SK-N-SH treated with all-trans-retinoic acid at 6 μM for 48 hours (cell line): ENCODE measurements around the gene KLHL14.
A peak's percentile ranks its signal among the peaks of the same experiment; 100 is the strongest.

Source experiments
- ATAC-seq: fragments of 200-7000 bp; cut with Tn5 transposase; 3 replicates; pipeline ENCODE4 v1.9.1; 2020; ENCODE audit warnings: mild to moderate bottlenecking, moderate library complexity
- ARNTL ChIP-seq: fragments of 450-650 bp; formaldehyde crosslinking; IDR thresholded peaks from 2 replicates; pipeline ENCODE4 v1.5.0; 2020; ENCODE audit warnings: low read depth, mild to moderate bottlenecking, moderate library complexity, borderline replicate concordance
- CREB5 ChIP-seq: fragments of 250-450 bp; sonication (Bioruptor Pico); IDR thresholded peaks from 2 replicates; pipeline ENCODE4 v1.5.1; 2020; ENCODE audit warnings: low read depth, mild to moderate bottlenecking, moderate library complexity
- CSDC2 ChIP-seq: fragments of 250-450 bp; sonication (Bioruptor Pico); IDR thresholded peaks from 2 replicates; pipeline ENCODE4 v1.5.0; 2020; ENCODE audit warnings: mild to moderate bottlenecking, moderate library complexity
- CSRNP3 ChIP-seq: fragments of 250-450 bp; sonication (Bioruptor Pico); IDR thresholded peaks from 2 replicates; pipeline ENCODE4 v1.5.1; 2021; ENCODE audit warnings: mild to moderate bottlenecking, moderate library complexity
- ESRRG ChIP-seq: fragments of 250-450 bp; sonication (Bioruptor Pico); IDR thresholded peaks from 2 replicates; pipeline ENCODE4 v1.6.1; 2021; ENCODE audit warnings: mild to moderate bottlenecking
- GLIS3 ChIP-seq: fragments of 250-450 bp; sonication (Bioruptor Pico); IDR thresholded peaks from 2 replicates; pipeline ENCODE4 v1.5.0; 2020; ENCODE audit warnings: mild to moderate bottlenecking, moderate library complexity
- ISL1 ChIP-seq: fragments of 250-450 bp; sonication (Bioruptor Pico); IDR thresholded peaks from 2 replicates; pipeline ENCODE4 v2.1.2; 2022; ENCODE audit warnings: mild to moderate bottlenecking, moderate library complexity
- PPARA ChIP-seq: fragments of 250-450 bp; sonication (Bioruptor Pico); IDR thresholded peaks from 2 replicates; pipeline ENCODE4 v1.5.0; 2020; ENCODE audit warnings: mild to moderate bottlenecking, borderline replicate concordance
- RARB ChIP-seq: fragments of 250-450 bp; sonication (Bioruptor Pico); IDR thresholded peaks from 2 replicates; pipeline ENCODE4 v1.8.0; 2021; ENCODE audit warnings: mild to moderate bottlenecking, moderate library complexity
- SNAI2 ChIP-seq: fragments of 250-450 bp; sonication (Bioruptor Pico); IDR thresholded peaks from 2 replicates; pipeline ENCODE4 v1.5.0; 2020; ENCODE audit warnings: mild to moderate bottlenecking, moderate library complexity
- TCF4 ChIP-seq: fragments of 250-450 bp; sonication (Bioruptor Pico); IDR thresholded peaks from 2 replicates; pipeline ENCODE4 v1.8.0; 2021; ENCODE audit warnings: mild to moderate bottlenecking, moderate library complexity, borderline replicate concordance
- TOX ChIP-seq: fragments of 250-450 bp; sonication (Bioruptor Pico); IDR thresholded peaks from 2 replicates; pipeline ENCODE4 v1.8.0; 2021; ENCODE audit warnings: mild to moderate bottlenecking, moderate library complexity, borderline replicate concordance
- ZC3H10 ChIP-seq: fragments of 250-450 bp; sonication (Bioruptor Pico); IDR thresholded peaks from 2 replicates; pipeline ENCODE4 v1.5.1; 2021; ENCODE audit warnings: mild to moderate bottlenecking, moderate library complexity
- ZFP3 ChIP-seq: fragments of 250-450 bp; sonication (Bioruptor Pico); IDR thresholded peaks from 2 replicates; pipeline ENCODE4 v1.5.0; 2020; ENCODE audit warnings: mild to moderate bottlenecking, moderate library complexity
- ZFP30 ChIP-seq: fragments of 450-650 bp; formaldehyde crosslinking; IDR thresholded peaks from 2 replicates; pipeline ENCODE4 v1.5.0; 2022; ENCODE audit warnings: mild to moderate bottlenecking, moderate library complexity
- ZNF565 ChIP-seq: fragments of 450-650 bp; formaldehyde crosslinking; conservative IDR thresholded peaks from 2 replicates; pipeline ENCODE4 v1.5.0; 2020; ENCODE audit warnings: low read depth, mild to moderate bottlenecking, moderate library complexity
- ZNF70 ChIP-seq: fragments of 450-650 bp; formaldehyde crosslinking; IDR thresholded peaks from 2 replicates; pipeline ENCODE4 v1.5.0; 2020; ENCODE audit warnings: mild to moderate bottlenecking, moderate library complexity
- ZNF8 ChIP-seq: fragments of 450-650 bp; formaldehyde crosslinking; IDR thresholded peaks from 2 replicates; pipeline ENCODE4 v1.5.0; 2020; ENCODE audit warnings: mild to moderate bottlenecking, moderate library complexity
- TF ChIP-seq, protein P1 (sequence below): fragments of 250-450 bp; sonication (Bioruptor Pico); IDR thresholded peaks from 2 replicates; pipeline ENCODE4 v1.8.0; 2021; ENCODE audit warnings: low read depth, mild to moderate bottlenecking, moderate library complexity, borderline replicate concordance
- TF ChIP-seq, protein P2 (sequence below): fragments of 250-450 bp; sonication (Bioruptor Pico); IDR thresholded peaks from 2 replicates; pipeline ENCODE4 v1.8.0; 2020; ENCODE audit warnings: mild to moderate bottlenecking, moderate library complexity, borderline replicate concordance

KLHL14 gene

DNA sequence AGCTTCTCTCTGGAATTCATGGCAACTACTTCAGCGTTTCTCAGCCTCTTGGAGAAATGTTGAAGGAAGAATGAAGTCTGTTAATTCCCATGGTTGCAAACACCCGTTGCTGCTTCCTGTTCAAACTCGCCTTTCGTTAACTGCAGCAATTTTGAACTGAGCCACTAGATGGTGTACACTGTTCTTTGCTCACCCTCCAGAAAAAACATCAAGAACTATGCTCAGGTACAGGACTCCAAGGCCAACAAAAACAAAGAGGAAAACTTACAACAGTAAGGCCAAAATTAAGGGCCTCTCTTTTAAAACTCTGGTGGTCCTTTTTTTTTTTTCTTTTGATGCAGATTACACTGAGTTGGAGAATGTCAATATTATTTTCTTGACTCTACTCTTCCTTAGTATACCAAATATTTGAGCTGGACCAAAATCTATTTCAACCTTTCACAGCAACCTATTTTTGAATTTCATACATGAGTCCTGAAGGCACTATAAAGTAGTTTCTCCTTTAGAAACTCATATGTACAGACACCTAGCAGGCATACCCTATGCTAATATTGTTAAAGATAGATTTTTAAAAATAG lies 58.2 kb downstream of the KLHL14 start:
- no peak for TF ChIP-seq ZFP30 (CRISPR knock-in tag)
- TF ChIP-seq CSRNP3 (CRISPR knock-in tag), result no peak
- no peak for TF ChIP-seq CSDC2 (CRISPR knock-in tag)
- TF ChIP-seq, protein P1, sequence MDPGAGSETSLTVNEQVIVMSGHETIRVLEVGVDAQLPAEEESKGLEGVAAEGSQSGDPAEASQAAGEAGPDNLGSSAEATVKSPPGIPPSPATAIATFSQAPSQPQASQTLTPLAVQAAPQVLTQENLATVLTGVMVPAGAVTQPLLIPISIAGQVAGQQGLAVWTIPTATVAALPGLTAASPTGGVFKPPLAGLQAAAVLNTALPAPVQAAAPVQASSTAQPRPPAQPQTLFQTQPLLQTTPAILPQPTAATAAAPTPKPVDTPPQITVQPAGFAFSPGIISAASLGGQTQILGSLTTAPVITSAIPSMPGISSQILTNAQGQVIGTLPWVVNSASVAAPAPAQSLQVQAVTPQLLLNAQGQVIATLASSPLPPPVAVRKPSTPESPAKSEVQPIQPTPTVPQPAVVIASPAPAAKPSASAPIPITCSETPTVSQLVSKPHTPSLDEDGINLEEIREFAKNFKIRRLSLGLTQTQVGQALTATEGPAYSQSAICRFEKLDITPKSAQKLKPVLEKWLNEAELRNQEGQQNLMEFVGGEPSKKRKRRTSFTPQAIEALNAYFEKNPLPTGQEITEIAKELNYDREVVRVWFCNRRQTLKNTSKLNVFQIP (CRISPR knock-in tag), result no peak
- TF ChIP-seq SNAI2 (CRISPR knock-in tag), result no peak
- TF ChIP-seq ZNF70 (CRISPR knock-in tag), result no peak
- no peak for TF ChIP-seq ISL1 (CRISPR knock-in tag)
- TF ChIP-seq ZC3H10, result no peak
- TF ChIP-seq ZNF8 (CRISPR knock-in tag), result no peak
- TF ChIP-seq ARNTL (CRISPR knock-in tag), result no peak
- TF ChIP-seq RARB, result no peak
- no peak for TF ChIP-seq PPARA (CRISPR knock-in tag)
- TF ChIP-seq TOX (CRISPR knock-in tag), result no peak
- TF ChIP-seq ZFP3 (CRISPR knock-in tag), result no peak
- no peak for TF ChIP-seq CREB5 (CRISPR knock-in tag)
- no peak for TF ChIP-seq TCF4 (CRISPR knock-in tag)
- no peak for TF ChIP-seq GLIS3 (CRISPR knock-in tag)

DNA sequence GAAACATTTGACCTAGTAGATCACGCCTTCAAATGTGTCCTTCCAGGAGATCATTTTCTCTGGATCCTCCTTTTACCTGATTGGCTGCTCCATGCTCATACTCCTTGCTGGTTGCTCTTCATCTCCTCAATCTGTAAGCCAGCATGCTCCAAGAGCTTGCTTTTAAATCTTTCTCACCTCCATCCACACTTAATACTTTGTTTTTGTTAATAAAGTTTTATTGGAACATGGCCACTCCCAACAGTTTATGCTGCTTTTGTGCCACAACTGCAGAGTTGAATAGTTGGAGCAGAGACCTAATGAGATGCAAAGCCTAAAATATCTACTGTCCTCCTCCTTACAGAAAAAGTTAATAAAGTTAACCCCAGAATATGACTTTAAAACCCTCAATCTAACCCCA lies 60.0 kb downstream of the KLHL14 start:
- ATAC-seq, result no peak
- TF ChIP-seq GLIS3 (CRISPR knock-in tag) (no peak), TCF4 (CRISPR knock-in tag) (no peak), CSDC2 (CRISPR knock-in tag) (no peak)

More for the DNA sequence above, 58.2 kb downstream of the KLHL14 start:
- peak; percentile 89 for ATAC-seq

- TF ChIP-seq GLIS3 (CRISPR knock-in tag), result no peak
- no peak for TF ChIP-seq CSRNP3 (CRISPR knock-in tag)
- TF ChIP-seq TOX (CRISPR knock-in tag), result no peak
- TF ChIP-seq, all 23 proteins: peak for 0
- no peak for ATAC-seq
Measured at GRCh38 chr18:32711862-32712261, 61.0 kb downstream of the KLHL14 start.

- TF ChIP-seq ISL1 (CRISPR knock-in tag) (no peak), CSRNP3 (CRISPR knock-in tag) (no peak), ZFP3 (CRISPR knock-in tag) (no peak), PPARA (CRISPR knock-in tag) (no peak), RARB (no peak), ESRRG (CRISPR knock-in tag) (no peak), ZNF70 (CRISPR knock-in tag) (no peak), ZFP30 (CRISPR knock-in tag) (no peak), ARNTL (CRISPR knock-in tag) (no peak), GLIS3 (CRISPR knock-in tag) (no peak), ZNF8 (CRISPR knock-in tag) (no peak), ZNF565 (no peak), TOX (CRISPR knock-in tag) (no peak)
- TF ChIP-seq, protein P2, sequence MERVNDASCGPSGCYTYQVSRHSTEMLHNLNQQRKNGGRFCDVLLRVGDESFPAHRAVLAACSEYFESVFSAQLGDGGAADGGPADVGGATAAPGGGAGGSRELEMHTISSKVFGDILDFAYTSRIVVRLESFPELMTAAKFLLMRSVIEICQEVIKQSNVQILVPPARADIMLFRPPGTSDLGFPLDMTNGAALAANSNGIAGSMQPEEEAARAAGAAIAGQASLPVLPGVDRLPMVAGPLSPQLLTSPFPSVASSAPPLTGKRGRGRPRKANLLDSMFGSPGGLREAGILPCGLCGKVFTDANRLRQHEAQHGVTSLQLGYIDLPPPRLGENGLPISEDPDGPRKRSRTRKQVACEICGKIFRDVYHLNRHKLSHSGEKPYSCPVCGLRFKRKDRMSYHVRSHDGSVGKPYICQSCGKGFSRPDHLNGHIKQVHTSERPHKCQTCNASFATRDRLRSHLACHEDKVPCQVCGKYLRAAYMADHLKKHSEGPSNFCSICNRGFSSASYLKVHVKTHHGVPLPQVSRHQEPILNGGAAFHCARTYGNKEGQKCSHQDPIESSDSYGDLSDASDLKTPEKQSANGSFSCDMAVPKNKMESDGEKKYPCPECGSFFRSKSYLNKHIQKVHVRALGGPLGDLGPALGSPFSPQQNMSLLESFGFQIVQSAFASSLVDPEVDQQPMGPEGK (CRISPR knock-in tag), result no peak
- TF ChIP-seq, protein P1 (CRISPR knock-in tag), result no peak
- ATAC-seq, result no peak
Measured at GRCh38 chr18:32707586-32707985, 65.2 kb downstream of the KLHL14 start.
